Brain microvascular endothelial cell (primary cell): ENCODE measurements around the gene TRAPPC12.

Source experiments
- DNase-seq: peaks from one replicate; pipeline ENCODE4 v3.0.0-alpha.2; 2020
- H3K27ac ChIP-seq: fragments of 250-450 bp; sonication (Bioruptor Pico); 2 replicates; pipeline ENCODE4 v1.5.1; 2020; ENCODE audit warnings: mild to moderate bottlenecking, moderate library complexity
- H3K27me3 ChIP-seq: fragments of 250-450 bp; sonication (Bioruptor Pico); replicated peaks from 2 replicates; pipeline ENCODE4 v1.5.1; 2020; ENCODE audit warnings: mild to moderate bottlenecking
- H3K36me3 ChIP-seq: fragments of 250-450 bp; sonication (Bioruptor Pico); replicated peaks from 2 replicates; pipeline ENCODE4 v1.5.1; 2020; ENCODE audit warnings: mild to moderate bottlenecking
- H3K4me3 ChIP-seq: 2 replicates; pipeline ENCODE4 v1.5.1; 2011; ENCODE audit warnings: low read depth, mild to moderate bottlenecking, control low read depth, low read length, moderate library complexity
- CTCF ChIP-seq: IDR thresholded peaks from 2 replicates; pipeline ENCODE4 v1.5.1; 2011; ENCODE audit warnings: low read depth, mild to moderate bottlenecking, moderate library complexity, low read length, control low read depth, inconsistent platforms; ENCODE audit errors: missing control alignments
- in situ Hi-C: cut with HindIII; loops from 2 replicates; pipeline ENCODE4 v1.10.0; 2017; ENCODE audit warnings: low sequenced_read_pairs, low pct_ligation_motif_present

The TRAPPC12 gene

GRCh38 chr2:3432693-3433338 is 53.3 kb downstream of the TRAPPC12 start:
- no peak for DNase-seq
- H3K27ac ChIP-seq, result no peak overlapping the region
- in situ Hi-C loops, result no loop called here
- H3K27me3 ChIP-seq, result no peaks in the 10 kb centered on the region
- peaks cover 7% of the 10 kb centered on the region for H3K36me3 ChIP-seq
- no peak overlapping the region for H3K4me3 ChIP-seq
- TF ChIP-seq CTCF, result no peak

GRCh38 chr2:3433339-3433699 is 53.8 kb downstream of the TRAPPC12 start:
- TF ChIP-seq CTCF, result no peak
- no peak overlapping the region for H3K4me3 ChIP-seq
- in situ Hi-C loops, result no loop called here
- DNase-seq, result no peak
- H3K36me3 ChIP-seq, result peaks cover 7% of the 10 kb centered on the region
- H3K27ac ChIP-seq, result no peak overlapping the region
- no peaks in the 10 kb centered on the region for H3K27me3 ChIP-seq

- no peak for DNase-seq
- no peak for TF ChIP-seq CTCF
- in situ Hi-C loops, result no loop called here
- Histone ChIP-seq H3K27me3 (no peaks in the 10 kb centered on the region), H3K4me3 (no peak overlapping the region), H3K27ac (no peak overlapping the region), H3K36me3 (peaks cover 7% of the 10 kb centered on the region)
Measured at GRCh38 chr2:3433776-3434400, 54.4 kb downstream of the TRAPPC12 start.

GRCh38 chr2:3434654-3435053 is 55.2 kb downstream of the TRAPPC12 start:
- no peaks in the 10 kb centered on the region for H3K27me3 ChIP-seq
- no peak overlapping the region for H3K27ac ChIP-seq
- peaks cover 7% of the 10 kb centered on the region for H3K36me3 ChIP-seq
- no peak for DNase-seq
- no peak overlapping the region for H3K4me3 ChIP-seq
- in situ Hi-C loops, result no loop called here
- no peak for TF ChIP-seq CTCF

GRCh38 chr2:3435445-3435844 is 56.0 kb downstream of the TRAPPC12 start:
- no peaks in the 10 kb centered on the region for H3K27me3 ChIP-seq
- no peak overlapping the region for H3K4me3 ChIP-seq
- no peak overlapping the region for H3K27ac ChIP-seq
- TF ChIP-seq CTCF, result no peak
- peaks cover 7% of the 10 kb centered on the region for H3K36me3 ChIP-seq
- DNase-seq, result no peak
- in situ Hi-C loops, result no loop called here

GRCh38 chr2:3440477-3440876 is 61.0 kb downstream of the TRAPPC12 start:
- no peak overlapping the region for H3K27ac ChIP-seq
- no peak overlapping the region for H3K4me3 ChIP-seq
- no peak for TF ChIP-seq CTCF
- DNase-seq, result no peak
- no peaks in the 10 kb centered on the region for H3K27me3 ChIP-seq
- in situ Hi-C loops, result no loop called here
- H3K36me3 ChIP-seq, result peaks cover 11% of the 10 kb centered on the region
